Measurements from ENCODE around the gene NAB2.

DNA sequence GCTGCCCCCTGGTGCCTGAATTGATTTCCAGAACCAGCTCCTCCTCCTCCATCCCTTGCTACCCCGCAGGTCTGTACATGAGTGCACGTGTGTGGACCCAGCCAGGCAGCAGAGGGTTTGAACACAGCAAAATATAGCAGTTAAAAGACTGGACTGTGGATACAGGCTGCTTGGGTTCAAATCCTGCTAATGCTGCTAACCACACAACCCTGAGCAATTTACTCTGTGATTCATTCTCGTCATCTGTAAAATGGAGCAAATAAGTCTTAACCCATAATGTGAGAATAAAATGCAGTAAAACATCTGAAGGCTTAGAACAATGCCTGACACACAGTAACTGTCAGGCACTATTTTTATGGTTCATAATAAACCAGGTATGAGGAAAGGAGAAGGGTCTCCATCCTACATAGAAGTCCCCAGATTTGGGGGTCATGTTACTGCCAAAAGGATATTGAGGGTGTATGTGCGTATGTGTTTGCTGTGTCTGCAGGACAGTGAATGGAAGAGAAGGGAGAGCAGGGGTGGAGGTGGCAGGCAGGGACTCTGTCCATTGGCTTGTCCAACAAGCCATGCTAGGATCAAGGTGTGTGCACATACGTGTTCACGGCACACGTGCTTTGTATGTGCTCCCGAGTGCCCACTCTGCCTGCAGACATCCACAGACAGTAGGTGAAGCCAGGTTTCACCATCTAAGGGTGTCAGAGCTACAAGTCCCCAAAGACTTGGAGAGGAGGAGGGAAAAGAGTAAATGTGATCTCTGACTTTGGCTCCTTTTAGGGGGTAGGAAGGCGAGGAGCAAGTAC is 23.8 kb downstream of the NAB2 start:
- TF ChIP-seq, protein P1, sequence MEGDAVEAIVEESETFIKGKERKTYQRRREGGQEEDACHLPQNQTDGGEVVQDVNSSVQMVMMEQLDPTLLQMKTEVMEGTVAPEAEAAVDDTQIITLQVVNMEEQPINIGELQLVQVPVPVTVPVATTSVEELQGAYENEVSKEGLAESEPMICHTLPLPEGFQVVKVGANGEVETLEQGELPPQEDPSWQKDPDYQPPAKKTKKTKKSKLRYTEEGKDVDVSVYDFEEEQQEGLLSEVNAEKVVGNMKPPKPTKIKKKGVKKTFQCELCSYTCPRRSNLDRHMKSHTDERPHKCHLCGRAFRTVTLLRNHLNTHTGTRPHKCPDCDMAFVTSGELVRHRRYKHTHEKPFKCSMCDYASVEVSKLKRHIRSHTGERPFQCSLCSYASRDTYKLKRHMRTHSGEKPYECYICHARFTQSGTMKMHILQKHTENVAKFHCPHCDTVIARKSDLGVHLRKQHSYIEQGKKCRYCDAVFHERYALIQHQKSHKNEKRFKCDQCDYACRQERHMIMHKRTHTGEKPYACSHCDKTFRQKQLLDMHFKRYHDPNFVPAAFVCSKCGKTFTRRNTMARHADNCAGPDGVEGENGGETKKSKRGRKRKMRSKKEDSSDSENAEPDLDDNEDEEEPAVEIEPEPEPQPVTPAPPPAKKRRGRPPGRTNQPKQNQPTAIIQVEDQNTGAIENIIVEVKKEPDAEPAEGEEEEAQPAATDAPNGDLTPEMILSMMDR (IDR thresholded peaks at IDR 0.05): peak; percentile 95
- TF ChIP-seq SMC3 (IDR thresholded peaks at IDR 0.05; ENCODE audit: low read depth, low read length) (no peak), RCOR1 (IDR thresholded peaks at IDR 0.05; ENCODE audit: low read length) (no peak), TAF1 (IDR thresholded peaks at IDR 0.05; ENCODE audit: borderline replicate concordance, low read depth, low read length) (no peak), POLR2AphosphoS5 (IDR thresholded peaks at IDR 0.05; ENCODE audit: low read depth, low read length) (no peak), RAD21 (IDR thresholded peaks at IDR 0.05; ENCODE audit: low read length) (peak; percentile 98)
- TF ChIP-seq, protein P2, sequence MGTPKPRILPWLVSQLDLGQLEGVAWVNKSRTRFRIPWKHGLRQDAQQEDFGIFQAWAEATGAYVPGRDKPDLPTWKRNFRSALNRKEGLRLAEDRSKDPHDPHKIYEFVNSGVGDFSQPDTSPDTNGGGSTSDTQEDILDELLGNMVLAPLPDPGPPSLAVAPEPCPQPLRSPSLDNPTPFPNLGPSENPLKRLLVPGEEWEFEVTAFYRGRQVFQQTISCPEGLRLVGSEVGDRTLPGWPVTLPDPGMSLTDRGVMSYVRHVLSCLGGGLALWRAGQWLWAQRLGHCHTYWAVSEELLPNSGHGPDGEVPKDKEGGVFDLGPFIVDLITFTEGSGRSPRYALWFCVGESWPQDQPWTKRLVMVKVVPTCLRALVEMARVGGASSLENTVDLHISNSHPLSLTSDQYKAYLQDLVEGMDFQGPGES (IDR thresholded peaks at IDR 0.05; ENCODE audit: low read depth, low read length): no peak
- TF ChIP-seq, protein P3, sequence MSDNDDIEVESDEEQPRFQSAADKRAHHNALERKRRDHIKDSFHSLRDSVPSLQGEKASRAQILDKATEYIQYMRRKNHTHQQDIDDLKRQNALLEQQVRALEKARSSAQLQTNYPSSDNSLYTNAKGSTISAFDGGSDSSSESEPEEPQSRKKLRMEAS (IDR thresholded peaks at IDR 0.05; ENCODE audit: low read depth): no peak
- TF ChIP-seq, protein P4, sequence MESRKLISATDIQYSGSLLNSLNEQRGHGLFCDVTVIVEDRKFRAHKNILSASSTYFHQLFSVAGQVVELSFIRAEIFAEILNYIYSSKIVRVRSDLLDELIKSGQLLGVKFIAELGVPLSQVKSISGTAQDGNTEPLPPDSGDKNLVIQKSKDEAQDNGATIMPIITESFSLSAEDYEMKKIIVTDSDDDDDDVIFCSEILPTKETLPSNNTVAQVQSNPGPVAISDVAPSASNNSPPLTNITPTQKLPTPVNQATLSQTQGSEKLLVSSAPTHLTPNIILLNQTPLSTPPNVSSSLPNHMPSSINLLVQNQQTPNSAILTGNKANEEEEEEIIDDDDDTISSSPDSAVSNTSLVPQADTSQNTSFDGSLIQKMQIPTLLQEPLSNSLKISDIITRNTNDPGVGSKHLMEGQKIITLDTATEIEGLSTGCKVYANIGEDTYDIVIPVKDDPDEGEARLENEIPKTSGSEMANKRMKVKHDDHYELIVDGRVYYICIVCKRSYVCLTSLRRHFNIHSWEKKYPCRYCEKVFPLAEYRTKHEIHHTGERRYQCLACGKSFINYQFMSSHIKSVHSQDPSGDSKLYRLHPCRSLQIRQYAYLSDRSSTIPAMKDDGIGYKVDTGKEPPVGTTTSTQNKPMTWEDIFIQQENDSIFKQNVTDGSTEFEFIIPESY (IDR thresholded peaks at IDR 0.05; ENCODE audit: borderline replicate concordance, low read depth): no peak
